Stimulated activated CD4-positive, alpha-beta T cell treated with anti-CD3 and anti-CD28 coated beads, Interleukin-1b, Interleukin-23, amount 100 ng/mL, for 48 hours (primary cell): Measurements from ENCODE around the gene FNDC11.

Experiments used
- DNase-seq: peaks from one replicate; pipeline ENCODE4 v3.0.0-alpha.2; 2020

The FNDC11 gene

GRCh38 chr20:63525971-63526370, 28.0 kb upstream of the FNDC11 start:
- no peak for DNase-seq

GRCh38 chr20:63527184-63527583, 26.8 kb upstream of the FNDC11 start:
- DNase-seq: no peak

GRCh38 chr20:63529180-63529860, 24.6 kb upstream of the FNDC11 start:
- DNase-seq: no peak

GRCh38 chr20:63529861-63530787, 23.8 kb upstream of the FNDC11 start:
- DNase-seq: no peak

- no peak for DNase-seq
Measured at GRCh38 chr20:63530788-63531160, 23.2 kb upstream of the FNDC11 start.

DNA sequence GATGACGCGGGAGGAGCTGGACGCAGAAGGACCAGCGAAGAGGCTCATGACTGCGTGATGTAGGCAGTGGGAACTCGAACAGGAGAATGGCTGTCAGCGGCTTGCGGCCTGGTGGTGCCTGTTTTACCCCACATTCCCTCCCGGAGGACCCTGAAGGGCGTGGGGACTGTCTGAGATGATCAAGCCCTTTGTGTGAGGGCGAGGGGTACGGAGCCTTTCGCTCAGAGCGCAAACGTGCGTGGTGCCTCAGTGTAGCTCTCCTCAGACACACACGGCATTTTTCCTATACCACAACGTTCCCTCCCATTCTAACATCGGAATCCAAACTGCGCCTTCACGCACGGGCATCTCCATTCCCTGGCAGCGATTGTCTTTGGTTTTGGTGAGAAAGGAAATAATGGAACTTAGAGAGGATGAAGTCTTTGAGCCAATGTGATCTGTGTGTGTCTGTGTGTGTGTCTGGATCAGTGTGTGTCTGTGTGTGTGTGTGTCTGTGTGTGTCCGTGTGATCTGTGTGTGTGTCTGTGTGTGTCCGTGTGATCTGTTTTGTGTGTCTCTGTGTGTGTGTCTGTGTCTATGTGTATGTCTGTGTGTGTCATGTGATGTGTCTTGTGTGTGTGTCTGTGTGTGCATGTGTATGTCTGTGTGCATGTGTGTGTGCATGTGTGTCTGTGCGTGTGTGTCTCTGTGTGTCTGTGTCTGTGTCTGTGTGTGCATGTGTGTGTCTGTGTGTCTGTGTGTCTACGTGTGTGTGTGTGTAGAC, 22.1 kb upstream of the FNDC11 start:
- DNase-seq: no peak

GRCh38 chr20:63532449-63532971, 21.4 kb upstream of the FNDC11 start:
- DNase-seq: no peak

- DNase-seq: no peak
Measured at GRCh38 chr20:63533388-63533787, 20.6 kb upstream of the FNDC11 start.

GRCh38 chr20:63533871-63534393, 20.0 kb upstream of the FNDC11 start:
- no peak for DNase-seq

DNA sequence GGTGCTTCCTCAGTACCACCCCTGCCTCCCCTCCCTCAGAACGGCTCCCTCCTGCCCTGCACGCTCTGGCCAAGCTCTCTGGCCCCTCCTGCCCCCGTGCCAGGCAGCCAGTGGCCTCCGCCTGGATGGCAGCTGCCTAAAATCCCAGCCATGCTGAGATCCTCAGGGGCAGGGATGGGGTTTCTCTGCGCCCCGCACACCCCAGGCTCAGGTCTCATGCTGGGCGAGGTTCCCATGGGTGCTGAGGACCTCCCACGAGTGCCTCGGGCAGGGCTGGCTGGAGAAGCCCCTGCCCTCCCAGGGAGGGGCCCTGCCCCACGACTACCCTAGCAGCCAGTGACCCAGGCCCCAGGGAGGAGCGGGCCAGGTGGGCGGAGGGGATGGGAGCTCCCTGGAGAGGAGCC, 19.5 kb upstream of the FNDC11 start:
- no peak for DNase-seq

- no peak for DNase-seq
Measured at GRCh38 chr20:63534831-63535651, 18.9 kb upstream of the FNDC11 start.

DNA sequence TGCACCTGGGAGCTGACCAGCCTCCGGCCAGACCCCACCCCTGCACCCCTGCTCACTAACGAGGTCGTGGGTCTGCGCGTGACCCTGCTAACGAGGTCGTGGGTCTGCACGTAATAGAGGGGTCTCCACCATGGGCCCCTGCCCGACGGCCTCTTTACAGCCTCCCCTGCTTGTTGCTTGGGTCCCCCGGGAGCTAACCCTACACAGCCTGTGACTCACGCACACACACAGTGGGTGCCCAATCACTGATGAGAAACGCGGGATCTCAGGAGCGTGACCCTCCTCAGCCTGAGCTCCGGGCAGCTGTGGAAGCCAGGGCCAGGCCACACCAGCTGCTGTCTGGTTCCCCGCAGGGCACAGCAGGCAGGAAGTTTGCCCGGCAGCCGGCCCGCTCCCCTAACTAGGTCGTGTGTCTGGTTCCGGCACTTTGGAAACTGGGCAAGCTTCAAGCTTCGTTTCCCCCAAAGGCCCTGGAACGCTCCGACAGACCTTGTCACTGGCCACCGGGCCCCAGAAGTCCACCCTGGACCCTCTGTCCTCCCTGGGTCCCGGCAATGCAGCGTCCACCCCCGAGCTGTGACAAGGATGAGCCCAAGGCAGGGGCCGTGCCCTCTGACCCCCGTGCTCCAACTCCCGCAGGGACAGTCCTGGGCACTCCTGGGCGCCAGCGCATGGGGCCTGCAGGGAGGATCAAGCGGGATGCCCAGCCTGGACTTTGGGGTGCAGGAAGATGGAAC, 17.6 kb upstream of the FNDC11 start:
- no peak for DNase-seq

GRCh38 chr20:63536997-63537524, 16.9 kb upstream of the FNDC11 start, which contains the start of gene PTK6:
Gene PTK6, minus strand, starts transcription at chr20:63537376. Its CDS starts 62 bp downstream, at chr20:63537314.
- DNase-seq: peak; percentile 46

DNA sequence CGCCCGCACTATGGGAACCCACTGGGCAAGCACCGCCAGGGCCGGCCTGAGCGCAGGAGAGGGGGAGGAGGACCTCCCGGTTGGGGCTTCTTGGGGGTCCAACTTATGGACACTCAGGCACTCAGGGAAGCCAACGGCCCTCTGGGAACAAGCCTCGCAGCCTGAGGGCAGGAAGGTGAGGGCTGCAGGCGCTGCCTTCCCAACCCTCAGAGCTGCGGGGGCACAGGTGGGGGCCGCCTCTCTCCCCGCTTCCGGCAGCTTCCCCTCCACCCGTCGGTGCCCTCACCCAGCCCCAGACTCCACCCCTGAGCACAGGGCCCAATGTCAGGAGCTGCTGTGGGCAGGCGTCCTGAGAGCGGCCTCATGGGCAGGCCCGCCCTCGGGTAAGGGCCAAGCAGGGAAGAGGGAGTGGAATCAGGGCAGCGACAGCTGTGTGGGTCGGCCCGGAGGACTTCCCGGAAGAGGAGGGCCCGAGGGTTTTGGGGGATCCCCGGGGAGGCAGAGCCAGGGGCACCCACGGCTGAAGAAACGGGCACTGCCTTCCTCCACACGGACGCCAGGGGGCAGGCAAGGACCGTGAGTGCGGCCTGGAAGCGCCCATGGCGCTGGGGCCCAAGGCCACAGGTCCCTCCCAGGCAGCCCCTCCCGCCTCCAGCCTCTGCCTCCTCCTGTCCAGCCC, 16.3 kb upstream of the FNDC11 start:
- peak; percentile 96 for DNase-seq

- DNase-seq: no peak
Measured at GRCh38 chr20:63538204-63539091, 15.5 kb upstream of the FNDC11 start.

- no peak for DNase-seq
Measured at GRCh38 chr20:63539092-63539430, 14.9 kb upstream of the FNDC11 start.

DNA sequence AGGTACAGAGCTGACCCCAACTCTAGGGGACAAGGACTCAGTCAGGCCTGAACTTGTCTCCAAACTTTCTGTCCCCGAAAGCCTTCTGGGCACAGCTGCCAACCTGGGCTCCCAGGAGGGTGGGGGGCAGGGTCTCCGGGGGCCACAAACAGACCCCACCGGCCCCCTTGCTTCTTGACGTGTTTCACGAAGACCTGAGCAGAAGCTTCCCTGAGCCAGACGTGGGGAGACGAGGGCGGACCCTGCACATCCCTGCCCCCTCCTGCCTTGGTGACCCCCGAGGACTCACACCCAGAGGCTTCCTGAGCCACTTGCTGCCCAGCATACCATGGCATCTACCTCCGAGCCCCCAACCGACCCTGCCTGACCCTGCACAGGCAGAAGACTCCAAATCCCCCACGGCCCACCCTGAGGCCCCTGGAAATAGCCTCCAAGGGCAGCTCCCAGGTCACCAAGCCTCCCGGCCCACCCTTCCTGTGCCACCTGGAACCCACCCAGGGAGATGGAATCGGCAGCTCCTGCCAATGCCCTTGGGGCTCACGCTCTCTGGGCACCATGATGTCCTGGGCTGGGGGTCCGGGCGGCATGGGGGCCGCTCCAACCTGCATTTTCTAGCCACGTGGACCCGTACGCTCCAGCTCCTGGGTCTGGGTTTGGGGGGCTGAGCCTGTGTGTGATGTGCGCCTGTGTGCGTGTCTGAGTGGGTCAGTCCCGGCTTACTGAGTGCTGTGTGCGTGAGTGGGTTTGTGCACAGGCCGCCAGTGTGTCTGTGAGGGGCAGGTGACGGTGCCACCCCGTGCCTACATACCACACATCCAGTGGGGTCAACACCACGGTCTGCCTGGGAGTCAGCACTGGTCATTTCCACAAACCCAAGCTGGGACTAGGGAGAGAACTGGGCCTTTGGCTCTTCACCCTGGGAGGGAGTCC, 14.3 kb upstream of the FNDC11 start:
- DNase-seq: no peak
